Limb (tissue), 2 donors: ENCODE measurements around the gene UBASH3A.
A peak's percentile ranks its signal among the peaks of the same experiment; 100 is the strongest.

ENCODE experiments used
- DNase-seq, 2 donors: peaks; one replicate each; pipeline ENCODE4 v3.0.0-alpha.2; 2016; ENCODE audit errors: extremely low spot score in 2 of 2

The UBASH3A gene

DNA sequence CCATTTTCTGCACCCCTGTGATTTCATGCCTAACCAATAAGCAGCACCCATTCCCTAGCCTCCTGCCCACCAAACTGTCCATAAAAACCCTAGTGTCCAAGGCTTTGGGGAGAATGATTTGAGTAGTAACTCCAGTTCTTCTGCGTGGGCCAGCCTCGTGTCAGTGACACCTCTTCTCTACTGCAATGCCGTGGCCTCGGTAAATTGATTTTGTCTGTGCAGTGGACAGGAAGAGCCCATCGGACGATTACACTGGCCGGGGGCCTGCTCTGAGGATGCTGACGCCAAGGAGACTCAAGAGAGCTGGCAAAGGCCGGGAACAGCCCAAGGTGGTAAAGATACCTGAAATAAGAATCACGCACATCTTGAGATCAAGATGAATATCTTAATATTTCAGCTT lies 63.0 kb downstream of the UBASH3A start:
- no peak for DNase-seq

DNA sequence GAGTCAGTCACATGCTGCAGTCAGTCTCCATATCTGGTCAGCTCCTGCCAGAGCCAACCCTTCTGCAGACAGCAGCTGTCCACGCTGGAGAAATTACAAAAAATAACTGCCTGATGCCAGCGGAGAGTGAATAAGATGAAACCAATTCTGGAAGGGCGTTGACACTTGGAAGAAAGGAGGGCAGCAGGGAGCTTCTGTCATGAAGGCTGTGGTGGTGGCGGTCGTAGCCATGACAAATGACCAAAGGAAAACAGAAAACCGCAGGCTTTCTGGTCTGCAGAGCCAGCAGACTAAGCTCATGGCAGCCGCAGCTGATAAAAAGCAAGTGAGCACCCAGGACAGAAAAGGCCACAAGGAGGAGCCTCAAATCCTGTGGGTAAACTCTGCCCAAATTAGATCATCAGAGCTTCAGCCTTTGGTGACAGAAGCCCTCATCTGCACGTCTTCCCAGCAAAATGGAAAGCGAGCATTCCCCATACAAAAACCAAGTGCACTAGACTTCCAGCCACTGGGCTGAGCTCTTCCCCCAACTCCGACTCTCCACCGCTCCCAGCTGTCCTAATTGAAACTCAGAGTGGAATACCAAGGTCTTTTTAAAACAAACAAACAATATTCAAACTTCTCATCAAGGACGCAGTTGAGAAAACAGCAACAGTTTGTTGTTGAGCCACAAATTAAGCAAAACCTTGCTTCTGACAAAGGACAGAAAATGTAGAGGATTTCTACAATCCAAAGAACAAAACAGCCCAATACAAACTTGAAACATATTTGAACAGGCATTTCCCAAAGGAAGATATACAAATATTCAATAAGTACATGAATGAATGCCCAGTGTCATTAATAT lies 63.7 kb downstream of the UBASH3A start:
- peak in 1 of 2 donors; percentile 6 for DNase-seq

DNA sequence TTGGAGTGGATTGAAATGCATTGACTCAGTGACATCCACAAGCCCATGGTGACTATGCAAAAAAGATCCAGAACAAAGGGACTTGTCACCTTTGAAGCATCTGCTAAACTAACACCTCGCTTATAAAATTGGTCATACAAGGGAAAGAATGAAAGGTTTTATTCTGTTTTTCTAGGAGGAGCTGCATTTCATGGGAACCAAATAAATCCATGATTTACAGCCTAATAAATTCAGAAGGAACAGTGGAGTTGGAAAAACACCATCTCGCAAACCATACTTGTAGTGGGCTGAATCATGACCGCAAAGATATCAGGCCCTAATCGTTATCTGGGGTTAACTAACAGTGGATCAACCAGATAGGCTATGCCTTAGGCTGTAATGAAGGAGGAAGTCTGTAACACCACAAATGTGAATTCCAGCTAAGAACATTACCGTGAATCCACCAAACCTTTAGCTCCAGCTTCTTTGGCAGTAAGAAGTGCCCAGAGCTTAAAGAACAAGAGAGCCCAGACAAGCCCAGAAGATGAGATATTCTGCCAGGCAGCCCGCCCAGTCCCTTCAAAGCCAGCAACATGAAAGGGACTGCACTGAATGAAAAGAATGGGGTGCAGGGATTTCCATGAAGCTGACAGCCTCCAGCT lies 64.9 kb downstream of the UBASH3A start:
- DNase-seq = peak in 1 of 2 donors; percentile 9

DNA sequence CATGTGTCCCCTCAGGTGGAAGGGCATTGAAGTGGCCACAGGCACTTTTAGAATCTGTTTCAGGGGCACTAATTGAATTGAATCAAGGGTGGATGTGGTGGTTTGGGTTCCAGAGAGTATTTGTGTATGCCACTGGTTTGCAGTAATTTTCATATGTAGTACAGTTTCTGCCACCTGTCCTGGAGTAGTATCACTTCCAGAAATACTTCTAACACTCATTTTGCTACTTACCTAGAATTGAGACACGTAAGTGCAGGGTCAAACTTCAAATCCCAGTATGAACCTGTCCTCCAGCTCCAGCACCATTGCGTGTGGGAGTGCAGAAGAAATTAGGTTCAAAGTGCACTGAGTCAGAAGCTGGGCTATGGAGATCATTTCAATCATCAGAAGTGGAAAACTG lies 65.6 kb downstream of the UBASH3A start:
- DNase-seq = no peak

DNA sequence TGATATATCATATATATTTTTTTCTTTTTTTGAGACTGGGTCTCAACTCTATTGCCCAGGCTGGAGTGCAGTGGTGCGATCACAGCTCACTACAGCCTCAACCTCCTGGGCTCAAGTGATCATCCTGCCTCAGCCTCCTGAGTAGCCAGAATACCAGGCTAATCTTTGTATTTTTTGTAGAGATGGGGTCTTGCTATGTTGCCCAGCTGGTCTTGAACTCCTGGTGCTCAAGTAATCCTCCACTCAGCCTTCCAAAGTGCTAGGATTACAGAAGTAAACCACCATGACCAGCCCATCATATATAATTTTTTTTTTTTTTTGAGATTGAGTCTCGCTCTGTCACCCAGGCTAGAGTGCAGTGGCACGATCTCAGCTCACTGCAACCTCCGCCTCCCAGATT lies 66.0 kb downstream of the UBASH3A start:
- DNase-seq = peak in 1 of 2 donors; percentile 0

DNA sequence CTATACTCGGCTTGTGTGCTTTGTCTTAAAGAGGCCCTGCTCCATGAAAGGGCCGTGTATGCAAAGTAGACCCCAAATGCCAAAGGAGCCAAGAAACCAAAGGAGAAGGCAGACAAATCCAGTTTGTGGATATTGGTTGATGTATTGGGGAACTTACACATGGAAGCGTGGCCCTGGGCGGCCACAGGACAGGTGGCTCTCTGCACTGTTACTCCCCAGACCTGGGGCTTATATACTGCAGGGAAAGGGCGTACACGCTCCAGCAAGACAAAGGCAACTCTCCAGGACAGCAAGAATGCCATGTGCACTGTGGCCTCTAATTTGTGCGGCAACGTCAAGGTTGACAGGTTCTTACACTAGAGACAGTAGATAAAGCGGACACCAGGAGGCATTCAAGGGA lies 67.5 kb downstream of the UBASH3A start:
- DNase-seq = peak in 1 of 2 donors; percentile 6

DNA sequence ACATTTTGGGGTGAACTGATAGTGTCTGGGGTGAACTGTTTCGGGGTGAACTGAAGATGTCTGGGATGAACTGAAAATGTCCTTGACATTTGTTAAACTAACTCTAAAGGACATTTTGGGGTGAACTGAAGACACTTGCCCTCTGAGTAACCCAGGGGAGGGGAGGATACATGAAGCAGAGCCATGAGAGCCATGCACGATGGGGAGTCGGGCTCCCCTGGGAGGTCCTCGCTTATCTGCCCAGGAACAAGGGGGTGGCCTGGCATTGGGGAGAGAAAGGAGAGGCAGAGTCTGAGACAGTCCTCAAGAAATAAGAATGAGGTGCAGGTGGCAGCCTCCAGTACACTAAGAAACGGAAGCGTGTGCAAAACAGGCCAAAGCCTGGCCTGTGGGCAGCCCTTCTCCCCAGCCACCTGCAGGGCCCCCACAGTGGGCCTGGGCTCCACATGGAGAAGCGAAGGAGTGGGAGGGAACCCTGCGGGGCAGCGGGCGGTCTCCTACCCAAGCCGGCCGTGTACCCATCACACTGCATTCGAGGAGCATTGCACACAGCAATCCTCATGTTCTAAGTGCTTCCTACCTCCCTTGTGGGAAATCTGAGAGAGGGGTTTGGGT lies 68.1 kb downstream of the UBASH3A start:
- peak in 1 of 2 donors; percentile 19 for DNase-seq

DNA sequence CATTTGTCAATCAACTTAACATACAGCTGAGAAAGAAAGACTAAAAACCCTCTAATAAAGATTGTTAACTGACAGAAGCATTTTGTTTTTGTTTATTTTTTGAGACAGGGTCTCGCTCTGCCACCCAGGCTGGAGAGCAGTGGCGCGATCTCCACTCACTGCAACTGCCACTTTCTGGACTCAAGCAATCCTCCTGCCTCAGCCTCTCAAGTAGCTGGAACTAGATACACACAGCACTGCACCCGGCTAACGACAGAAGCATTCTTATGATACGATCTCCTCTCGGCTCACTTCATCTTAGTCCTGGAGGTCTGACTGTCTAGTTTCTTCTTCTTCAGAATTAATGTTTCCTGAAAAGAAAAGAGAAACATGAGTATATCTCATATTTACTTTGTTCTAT lies 68.8 kb downstream of the UBASH3A start:
- DNase-seq = peak in 1 of 2 donors; percentile 2

DNA sequence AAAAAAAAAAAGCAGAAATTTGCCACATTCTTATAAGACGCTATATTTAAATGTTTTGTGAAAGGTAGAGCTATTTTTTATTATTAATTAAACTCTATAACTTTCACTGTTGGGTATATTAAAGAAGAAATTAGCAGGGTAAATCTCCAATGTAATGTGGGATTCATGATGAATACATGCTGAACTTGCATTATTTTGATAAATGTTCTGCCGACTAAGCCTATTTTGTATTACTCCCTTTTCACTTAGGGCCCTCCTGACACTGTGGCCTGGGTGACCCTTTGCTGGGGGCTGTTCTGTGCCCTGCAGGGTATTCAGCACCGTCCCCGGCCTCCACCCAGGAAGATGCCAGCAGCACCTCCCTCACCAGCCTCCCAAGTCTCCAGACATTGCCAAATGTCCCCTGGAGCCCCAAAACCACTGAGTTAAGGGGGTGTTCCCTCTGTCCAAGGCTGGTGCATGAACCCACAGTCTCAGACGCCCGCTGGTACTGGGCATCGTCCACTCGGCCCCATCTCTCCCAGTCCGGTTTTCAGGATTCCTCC lies 69.9 kb downstream of the UBASH3A start:
- DNase-seq = peak in 1 of 2 donors; percentile 16

DNA sequence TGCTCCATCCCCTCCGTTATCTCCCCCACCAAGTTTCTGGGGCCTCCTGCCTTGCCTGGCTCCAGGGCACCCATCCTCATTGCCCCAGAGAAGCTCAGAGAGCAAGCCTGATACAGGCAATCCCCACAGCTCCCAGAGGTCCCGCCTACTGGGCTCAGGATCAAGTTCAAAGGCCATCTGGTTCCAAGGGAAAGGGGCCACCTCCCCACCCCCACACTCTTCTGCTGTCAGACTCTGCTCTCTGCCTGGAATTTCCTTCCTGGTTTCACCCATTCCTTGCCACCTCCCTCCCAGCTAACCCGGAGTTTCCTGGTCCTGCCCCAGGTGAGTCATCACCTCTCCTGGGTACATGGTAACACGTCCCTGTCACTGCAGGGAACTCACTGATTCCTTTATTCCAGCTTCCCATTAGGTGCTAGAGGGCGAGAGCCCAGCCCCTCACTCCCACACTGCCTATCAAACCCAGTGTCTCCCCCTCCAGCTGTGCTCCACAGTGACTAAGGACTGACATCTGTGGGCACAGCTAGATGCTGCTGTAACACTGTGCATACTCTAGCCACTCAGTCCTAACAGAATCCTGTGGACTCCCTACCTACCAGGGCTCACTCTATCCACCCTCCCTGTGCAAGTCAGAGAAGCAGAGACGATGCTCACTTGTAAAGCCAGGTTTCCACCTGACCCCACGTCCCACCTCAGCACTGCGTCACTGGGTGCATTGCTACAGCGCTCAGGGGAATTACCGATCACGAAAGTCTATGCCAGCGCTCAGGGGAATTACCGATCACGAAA lies 70.5 kb downstream of the UBASH3A start:
- peak in 1 of 2 donors; percentile 20 for DNase-seq

DNA sequence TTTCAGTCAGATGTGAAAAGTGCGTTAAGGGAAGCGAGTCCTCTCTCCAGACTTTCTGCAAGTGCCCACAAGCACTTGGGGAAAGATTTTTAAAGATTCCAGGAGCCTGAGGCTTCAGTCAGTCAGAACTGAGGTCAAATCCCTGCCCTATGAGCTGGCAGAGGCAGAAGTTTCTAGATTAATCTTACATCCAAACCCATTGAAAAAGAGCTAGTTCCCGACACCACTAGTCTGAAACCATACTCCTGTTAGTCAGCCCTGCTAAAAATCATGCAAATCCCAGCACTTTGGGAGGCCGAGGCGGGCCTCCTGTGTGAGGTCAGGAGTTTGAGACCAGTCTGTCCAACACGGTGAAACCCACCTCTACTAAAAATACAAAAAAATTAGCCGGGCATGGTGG lies 71.3 kb downstream of the UBASH3A start:
- no peak for DNase-seq

DNA sequence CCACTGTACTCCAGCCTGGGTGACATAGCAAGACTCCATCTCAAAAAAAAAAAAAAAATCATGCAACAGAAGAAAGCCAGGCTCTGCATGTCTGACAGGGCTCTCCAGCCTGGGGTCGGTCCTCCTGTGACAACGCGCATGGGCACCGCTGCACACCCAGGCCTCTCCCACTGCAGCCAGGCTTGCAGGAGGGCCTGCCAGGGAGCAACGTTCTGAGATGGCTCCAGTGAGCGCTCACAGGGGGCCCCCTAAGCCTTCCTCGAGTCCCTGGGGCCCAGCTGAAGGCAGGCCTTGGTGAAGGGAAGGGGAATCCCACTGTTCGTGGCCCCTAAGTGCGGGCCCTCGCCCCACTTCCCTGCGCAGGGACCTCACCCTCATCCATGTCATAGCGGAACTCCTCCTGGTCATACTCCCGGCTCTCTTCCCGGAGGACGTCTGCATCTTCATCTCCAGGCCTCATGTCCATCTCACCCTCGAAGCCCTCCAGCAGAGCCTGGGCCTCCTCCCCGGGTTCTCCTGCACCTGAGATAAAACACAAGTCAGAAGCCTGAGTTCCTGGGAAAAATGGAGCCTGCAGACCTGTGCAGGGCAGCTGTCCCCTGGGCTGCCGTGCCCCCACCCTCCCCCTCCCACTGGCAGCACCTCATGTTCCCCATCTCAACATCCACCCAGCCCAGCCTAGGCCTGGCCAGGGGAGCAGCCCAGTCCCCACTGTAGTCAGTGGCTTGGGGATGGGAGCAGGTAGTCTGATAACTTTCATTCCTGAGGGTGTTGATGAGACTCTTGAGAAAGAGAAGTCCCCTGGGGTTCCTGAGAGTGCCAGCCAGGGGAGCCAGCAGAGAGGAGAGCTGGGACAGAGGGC lies 72.1 kb downstream of the UBASH3A start:
- no peak for DNase-seq

DNA sequence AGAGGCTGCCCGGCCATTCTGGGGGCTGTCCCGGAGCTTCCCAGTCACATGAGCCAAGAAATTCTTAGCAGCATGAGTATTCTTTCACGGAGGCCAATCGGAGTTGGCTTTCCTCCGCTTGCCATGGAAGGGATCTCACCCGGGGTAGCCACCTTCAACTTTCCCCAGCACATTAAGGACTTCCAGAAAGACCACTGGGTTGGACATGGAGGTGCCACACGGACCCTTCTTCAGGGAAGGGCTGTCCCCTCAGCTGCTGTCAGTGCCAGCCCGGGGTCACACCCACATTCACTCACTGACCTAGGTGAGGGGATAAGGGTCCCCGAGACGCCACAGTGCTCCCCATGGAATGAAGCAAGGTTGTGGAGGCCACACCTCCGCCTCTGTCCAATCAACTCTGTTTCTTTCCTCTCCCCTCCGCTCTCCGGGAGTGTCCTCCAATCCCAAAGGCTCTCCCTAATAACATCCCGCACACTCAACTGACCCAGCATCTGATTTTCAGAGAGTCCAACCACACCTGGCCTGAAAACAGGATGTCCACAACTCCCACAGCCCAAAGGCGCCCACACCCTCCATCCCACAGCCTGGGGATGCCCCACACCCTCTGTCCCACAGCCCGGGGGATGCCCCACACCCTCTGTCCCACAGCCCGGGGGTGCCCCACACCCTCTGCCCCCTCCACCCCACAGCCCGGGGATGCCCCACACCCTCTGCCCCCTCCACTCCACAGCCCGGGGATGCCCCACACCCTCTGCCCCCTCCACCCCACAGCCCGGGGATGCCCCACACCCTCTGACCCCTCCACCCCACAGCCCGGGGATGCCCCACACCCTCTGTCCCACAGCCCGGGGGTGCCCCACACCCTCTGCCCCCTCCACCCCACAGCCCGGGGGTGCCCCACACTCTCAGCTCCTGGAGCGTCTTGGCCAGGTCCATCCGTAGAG lies 73.0 kb downstream of the UBASH3A start:
- DNase-seq = no peak

DNA sequence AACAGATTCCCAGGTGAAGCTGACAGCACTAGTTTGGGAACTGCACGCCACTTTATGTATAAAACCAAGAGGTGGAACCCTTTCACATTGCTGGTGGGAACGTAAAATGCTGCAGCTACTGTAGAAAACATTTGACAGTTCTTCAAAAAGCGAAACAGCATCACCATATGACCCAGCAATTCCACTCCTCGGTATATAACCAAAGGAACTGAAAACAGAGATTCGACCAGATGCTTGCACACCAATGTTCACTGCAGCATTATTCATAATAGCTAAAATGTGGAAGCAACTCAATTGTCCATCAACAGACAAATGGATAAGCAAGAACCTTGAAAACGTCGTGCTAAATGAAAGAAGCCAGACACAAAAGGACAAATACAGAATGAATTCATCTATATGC lies 74.8 kb downstream of the UBASH3A start:
- DNase-seq = no peak

DNA sequence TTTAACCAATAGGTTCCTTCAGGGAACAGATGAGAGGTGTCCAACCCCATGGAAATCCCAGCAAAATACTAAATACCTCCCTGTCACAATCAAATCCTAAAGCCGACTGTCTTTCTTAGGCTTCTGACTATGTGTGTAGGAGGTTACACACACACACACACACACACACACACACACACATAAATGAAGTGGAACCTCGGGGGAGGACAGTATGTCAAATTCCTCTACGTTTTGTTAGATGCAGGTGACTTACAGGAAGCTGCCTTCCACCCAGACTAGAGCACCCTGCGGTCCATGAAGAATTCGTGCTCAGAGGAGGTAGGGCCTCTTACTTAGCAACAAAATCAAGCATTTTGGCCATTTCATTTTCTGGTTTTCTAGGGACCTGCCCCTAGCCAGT lies 75.9 kb downstream of the UBASH3A start:
- DNase-seq = no peak

DNA sequence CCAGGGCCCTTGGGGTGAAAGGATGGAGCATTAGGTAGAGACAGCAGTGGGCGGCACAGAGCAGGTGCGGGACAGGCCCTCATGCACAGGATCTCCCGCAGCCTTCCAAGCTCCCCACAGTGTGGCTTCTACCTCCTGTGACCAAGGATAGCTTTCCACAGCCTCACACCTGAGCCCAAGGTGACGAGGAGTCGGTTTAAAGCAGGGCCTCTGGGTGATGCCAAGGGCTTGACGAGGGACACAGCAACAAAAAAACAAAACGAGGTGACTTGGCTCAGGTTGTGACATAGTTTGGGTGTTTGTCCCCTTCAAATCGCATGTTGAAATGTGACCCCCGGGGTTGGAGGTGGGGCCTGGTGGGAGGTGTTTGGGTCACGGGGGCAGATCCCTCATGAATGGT lies 77.0 kb downstream of the UBASH3A start:
- no peak for DNase-seq

DNA sequence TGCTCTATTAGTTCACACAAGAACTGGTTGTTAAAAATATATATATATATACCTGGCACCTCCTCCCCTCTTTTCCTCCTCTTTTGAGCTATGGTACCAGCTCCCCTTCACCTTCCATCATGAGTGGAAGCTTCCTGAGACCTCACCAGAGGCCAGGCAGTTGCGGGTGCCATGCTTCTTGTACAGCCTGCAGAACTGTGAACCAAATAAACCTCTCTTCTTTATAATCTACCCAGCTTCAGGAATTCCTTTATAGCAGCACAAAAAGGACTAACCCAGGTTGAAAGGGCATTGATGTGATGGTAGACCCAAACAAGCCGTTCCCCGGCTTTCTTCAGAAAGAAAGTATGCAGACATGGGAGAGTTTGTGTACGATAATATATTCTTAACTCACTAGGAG lies 77.5 kb downstream of the UBASH3A start:
- no peak for DNase-seq

DNA sequence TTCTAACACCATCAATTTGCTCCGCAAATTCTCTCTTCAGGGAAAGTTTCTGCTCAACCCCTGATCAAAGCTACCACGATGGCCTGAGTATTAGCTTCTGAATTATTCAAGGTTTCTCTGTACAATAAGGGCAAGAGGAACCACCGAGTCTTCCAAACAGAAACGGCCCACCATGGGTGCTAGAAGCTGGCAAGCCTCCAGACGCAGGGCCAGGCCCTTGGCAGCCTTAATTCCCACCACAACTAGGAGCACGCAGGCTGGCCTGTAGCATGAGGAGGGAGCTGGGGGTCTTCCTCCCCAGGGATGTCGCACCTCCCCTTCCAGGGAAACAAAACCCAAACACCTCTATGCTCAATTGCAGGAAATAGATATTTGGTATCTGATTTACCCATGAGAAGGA lies 81.3 kb downstream of the UBASH3A start:
- DNase-seq = no peak

DNA sequence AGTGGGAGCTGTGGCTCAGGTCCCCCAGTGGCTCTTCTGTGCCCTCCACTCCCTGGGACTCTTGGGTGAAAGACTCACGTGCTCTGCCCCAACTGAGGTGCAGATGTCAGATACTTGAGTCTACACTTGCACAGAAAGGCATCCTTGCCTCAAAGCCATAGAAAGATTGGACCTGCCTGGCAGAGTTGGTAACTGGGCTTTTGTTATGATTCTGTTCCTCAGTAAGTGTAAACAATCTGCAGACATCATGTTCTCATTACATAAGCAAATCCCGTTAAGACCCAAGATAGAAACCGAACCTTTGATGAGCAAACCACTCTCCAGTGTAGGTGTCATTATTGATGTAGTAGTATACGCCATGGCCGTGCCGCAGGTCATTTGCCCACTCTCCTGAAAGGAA lies 82.4 kb downstream of the UBASH3A start:
- no peak for DNase-seq
